A673 (cell line): ENCODE data around the gene NUP43. TPM values are rescaled to one million over a fixed set of nuclear protein-coding genes. Genes with fewer than 3 reads are reported as not detected.
"Not testable (repeated sequence)": the region's sequence is repeated elsewhere in the genome, so short reads cannot be mapped to it uniquely, and the experiment has no call there.

ENCODE experiments used
- BruUV-seq: library from RNA; stranded (reverse); fragments of 400-500 nt; replicated peaks from 2 replicates; lab custom pipeline; 2021; lab: Mats Ljungman, UMichigan
- CTCF ChIA-PET: fragments of 300-600 bp; sonication (Branson Sonifier 250); formaldehyde crosslinking; loops from one replicate; lab custom pipeline; 2022; ENCODE audit warnings: antibody characterized with exemption; lab: Charles Lee
- POLR2A ChIA-PET: fragments of 300-600 bp; sonication (Branson Sonifier 250); formaldehyde crosslinking; loops from one replicate; lab custom pipeline; 2022; ENCODE audit warnings: antibody characterized with exemption; ENCODE audit not compliant: low non-redundant PET; lab: Charles Lee
- DNase-seq: peaks from one replicate; pipeline ENCODE4 v3.0.0-alpha.2; 2015; ENCODE audit warnings: low spot score
- H3K27ac ChIP-seq: fragments of 200-600 bp; sonication (generic); 2 replicates; pipeline ENCODE4 v1.5.1; 2016; ENCODE audit warnings: mixed run types, low read depth, mild to moderate bottlenecking, mixed read lengths, antibody characterized with exemption, low read length; ENCODE audit not compliant: poor library complexity, severe bottlenecking
- H3K27me3 ChIP-seq: fragments of 200-600 bp; sonication (generic); replicated peaks from 2 replicates; pipeline ENCODE4 v1.6.1; 2017; ENCODE audit warnings: mixed run types, low read depth, mild to moderate bottlenecking, mixed read lengths, antibody characterized with exemption, low read length; ENCODE audit not compliant: insufficient read depth, poor library complexity
- H3K36me3 ChIP-seq: fragments of 200-600 bp; sonication (generic); 2 replicates; pipeline ENCODE4 v1.6.1; 2016; ENCODE audit warnings: mixed run types, mild to moderate bottlenecking, mixed read lengths, antibody characterized with exemption, low read length; ENCODE audit not compliant: insufficient read depth, poor library complexity, severe bottlenecking
- H3K4me1 ChIP-seq: fragments of 200-600 bp; sonication (generic); 2 replicates; pipeline ENCODE4 v1.6.1; 2017; ENCODE audit warnings: mixed run types, mild to moderate bottlenecking, mixed read lengths, antibody characterized with exemption, low read length; ENCODE audit not compliant: insufficient read depth, poor library complexity, severe bottlenecking
- H3K4me3 ChIP-seq: fragments of 200-600 bp; sonication (generic); 2 replicates; pipeline ENCODE4 v1.5.1; 2016; ENCODE audit warnings: low read depth, mixed run types, mild to moderate bottlenecking, mixed read lengths, low read length; ENCODE audit not compliant: poor library complexity, severe bottlenecking
- H3K9me3 ChIP-seq: fragments of 200-600 bp; sonication (generic); 2 replicates; pipeline ENCODE4 v1.6.1; 2016; ENCODE audit warnings: mixed run types, low read depth, mild to moderate bottlenecking, mixed read lengths, antibody characterized with exemption, low read length; ENCODE audit not compliant: poor library complexity, severe bottlenecking
- EZH2 ChIP-seq: fragments of 200-600 bp; sonication (generic); IDR thresholded peaks from 2 replicates; pipeline ENCODE4 v1.6.1; 2017; ENCODE audit warnings: borderline replicate concordance, low read depth, mild to moderate bottlenecking, mixed read lengths, antibody characterized with exemption, low read length; ENCODE audit not compliant: poor library complexity, severe bottlenecking
- intact Hi-C: fragments of 100-400 bp; cut with micrococcal nuclease; formaldehyde crosslinking; loops from one replicate; pipeline ENCODE4 v1.10.0; 2022; ENCODE audit not compliant: unreplicated experiment
- total RNA-seq: library from RNA; stranded (reverse); gene quantifications from 2 replicates; pipeline ENCODE4 v1.2.3, GENCODE V29; 2021
- TF ChIP-seq, protein P1 (sequence below): fragments of 300-800, 200-600 bp; sonication (generic); conservative IDR thresholded peaks from 2 replicates; pipeline ENCODE4 v1.5.1; 2017; ENCODE audit warnings: low read depth, mild to moderate bottlenecking, antibody characterized with exemption, low read length, moderate library complexity, mixed read lengths

The NUP43 gene
- total RNA-seq, 1 experiment from 2014 or later, result 88.5 TPM

DNA sequence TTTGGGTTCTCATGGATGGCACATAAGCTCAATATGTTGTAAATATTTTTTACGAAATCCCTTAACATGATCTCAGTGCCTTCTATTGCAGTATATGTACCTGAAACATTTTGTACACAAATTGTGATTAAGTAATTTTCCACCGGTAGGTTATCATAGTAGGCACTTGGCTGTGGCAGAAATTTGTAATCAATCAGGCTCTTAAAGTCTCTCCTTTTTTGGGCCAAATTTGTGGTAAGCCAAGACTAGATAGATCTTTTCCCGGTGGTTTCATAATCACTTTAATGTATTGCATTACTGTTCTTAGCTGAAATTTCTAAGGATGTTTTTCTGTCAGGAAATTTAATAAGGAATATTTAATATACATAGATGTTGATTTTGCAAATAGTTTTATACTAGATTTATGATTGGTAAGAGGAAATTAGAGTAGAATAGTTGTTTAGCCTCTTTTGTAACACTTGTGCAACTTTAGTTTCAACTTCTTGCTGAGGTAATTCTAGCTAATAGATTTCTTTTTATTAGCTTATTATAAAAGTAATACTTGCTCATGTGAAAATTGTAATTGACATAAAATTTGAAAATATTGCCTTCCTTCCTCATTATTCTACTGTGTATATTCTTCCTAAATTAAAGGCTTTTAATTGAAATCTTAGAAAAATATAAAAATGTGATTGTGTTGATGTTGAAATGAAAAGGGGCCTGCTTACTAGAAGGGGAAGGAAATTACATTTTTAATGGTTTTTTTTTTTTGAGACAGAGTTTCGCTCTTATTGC is 6.5 kb upstream of the NUP43 start:
- TF ChIP-seq EZH2, result no peak
- TF ChIP-seq, protein P1, sequence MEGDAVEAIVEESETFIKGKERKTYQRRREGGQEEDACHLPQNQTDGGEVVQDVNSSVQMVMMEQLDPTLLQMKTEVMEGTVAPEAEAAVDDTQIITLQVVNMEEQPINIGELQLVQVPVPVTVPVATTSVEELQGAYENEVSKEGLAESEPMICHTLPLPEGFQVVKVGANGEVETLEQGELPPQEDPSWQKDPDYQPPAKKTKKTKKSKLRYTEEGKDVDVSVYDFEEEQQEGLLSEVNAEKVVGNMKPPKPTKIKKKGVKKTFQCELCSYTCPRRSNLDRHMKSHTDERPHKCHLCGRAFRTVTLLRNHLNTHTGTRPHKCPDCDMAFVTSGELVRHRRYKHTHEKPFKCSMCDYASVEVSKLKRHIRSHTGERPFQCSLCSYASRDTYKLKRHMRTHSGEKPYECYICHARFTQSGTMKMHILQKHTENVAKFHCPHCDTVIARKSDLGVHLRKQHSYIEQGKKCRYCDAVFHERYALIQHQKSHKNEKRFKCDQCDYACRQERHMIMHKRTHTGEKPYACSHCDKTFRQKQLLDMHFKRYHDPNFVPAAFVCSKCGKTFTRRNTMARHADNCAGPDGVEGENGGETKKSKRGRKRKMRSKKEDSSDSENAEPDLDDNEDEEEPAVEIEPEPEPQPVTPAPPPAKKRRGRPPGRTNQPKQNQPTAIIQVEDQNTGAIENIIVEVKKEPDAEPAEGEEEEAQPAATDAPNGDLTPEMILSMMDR, result no peak
- Histone ChIP-seq H3K9me3 (no peaks in the 10 kb centered on the region), H3K4me1 (peaks cover 5% of the 10 kb centered on the region), H3K36me3 (no peaks in the 10 kb centered on the region), H3K27me3 (no peaks in the 10 kb centered on the region), H3K27ac (no peak overlapping the region), H3K4me3 (no peak overlapping the region)
- CTCF ChIA-PET, result no interaction called here
- BruUV-seq, result no TSS peak
- intact Hi-C loops, result no loop called here
- POLR2A ChIA-PET, result no interaction called here
- DNase-seq, result no peak

DNA sequence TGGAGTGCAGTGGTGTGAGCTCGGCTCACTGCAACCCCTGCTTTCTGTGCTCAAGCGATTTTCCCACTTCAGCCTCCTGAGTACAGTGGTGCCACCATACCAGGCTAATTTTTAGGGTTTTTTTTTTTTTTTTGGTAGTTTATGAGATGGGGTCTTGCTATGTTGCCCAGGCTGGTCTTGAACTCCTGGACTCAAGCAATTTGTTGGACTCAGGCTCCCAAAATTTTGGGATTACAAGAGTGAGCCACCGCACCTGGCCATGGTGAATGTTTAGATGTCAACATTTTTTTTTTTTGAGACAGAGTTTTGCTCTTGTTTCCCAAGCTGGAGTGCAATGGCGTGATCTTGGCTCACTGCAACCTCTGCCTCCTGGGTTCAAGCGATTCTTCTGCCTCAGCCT is 5.6 kb upstream of the NUP43 start:
- DNase-seq, H3K27ac ChIP-seq, POLR2A ChIA-PET, H3K9me3 ChIP-seq, CTCF ChIA-PET, H3K36me3 ChIP-seq, intact Hi-C loops, H3K4me1 ChIP-seq, H3K4me3 ChIP-seq, H3K27me3 ChIP-seq: not testable (repeated sequence)
- TSS peak; percentile 15 for BruUV-seq

DNA sequence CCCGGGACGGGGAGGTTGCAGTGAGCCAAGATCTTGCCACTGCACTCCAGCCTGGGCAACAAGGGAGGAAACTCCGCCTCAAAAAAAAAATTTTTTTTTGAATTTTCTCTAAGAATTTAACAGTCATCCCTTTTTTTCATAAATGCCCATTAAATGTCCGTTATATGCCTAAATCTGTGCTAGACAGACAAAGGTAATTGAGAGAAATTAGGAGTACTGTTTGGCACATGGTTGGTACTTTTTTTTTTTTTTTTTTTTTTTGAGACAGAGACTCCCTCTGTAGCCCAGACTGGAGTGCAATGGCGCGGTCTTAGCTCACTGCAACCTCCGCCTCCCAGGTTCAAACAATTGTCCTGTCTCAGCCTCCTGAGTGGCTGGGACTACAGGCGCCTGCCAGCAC is 4.9 kb upstream of the NUP43 start:
- Histone ChIP-seq H3K27ac (no peak overlapping the region), H3K4me3 (peak overlapping the region; percentile 88), H3K27me3 (no peaks in the 10 kb centered on the region), H3K4me1 (peaks cover 5% of the 10 kb centered on the region), H3K36me3 (no peaks in the 10 kb centered on the region), H3K9me3 (no peaks in the 10 kb centered on the region)
- ChIA-PET POLR2A (no interaction called here), CTCF (no interaction called here)
- intact Hi-C loops, result no loop called here
- TF ChIP-seq, protein P1, result no peak
- no peak for TF ChIP-seq EZH2
- no TSS peak for BruUV-seq
- DNase-seq, result no peak
